Fibroblast of skin of left quadriceps (primary cell): ENCODE measurements around the gene SUOX.
"Not testable (repeated sequence)": the region's sequence is repeated elsewhere in the genome, so short reads cannot be mapped to it uniquely, and the experiment has no call there.

Experiments used
- DNase-seq, 2 experiments: peaks; one replicate each; pipeline ENCODE4 v3.0.0-alpha.2; 2013; ENCODE audit warnings: low read depth in 2 of 2

SUOX gene

GRCh38 chr12:56020423-56021184 is 23.5 kb downstream of the SUOX start, which contains the start of gene IKZF4:
Gene IKZF4, plus strand, starts transcription at chr12:56021043. Its CDS starts 451 bp downstream, at chr12:56021494.
- no peak for DNase-seq

- no peak for DNase-seq
Observed at GRCh38 chr12:56021889-56022497, 24.9 kb downstream of the SUOX start.

GRCh38 chr12:56028511-56029165 is 31.6 kb downstream of the SUOX start:
- no peak for DNase-seq

GRCh38 chr12:56029166-56029519 is 32.1 kb downstream of the SUOX start:
- no peak for DNase-seq

GRCh38 chr12:56029666-56030293 is 32.7 kb downstream of the SUOX start:
- peak in 1 of 2 experiments; percentile 32 for DNase-seq

- DNase-seq, result no peak
Observed at GRCh38 chr12:56031987-56032386, 34.9 kb downstream of the SUOX start.

- DNase-seq, result no peak
Observed at GRCh38 chr12:56034586-56035332, 37.7 kb downstream of the SUOX start.

- no peak for DNase-seq
Observed at GRCh38 chr12:56037161-56037560, 40.1 kb downstream of the SUOX start.

GRCh38 chr12:56038022-56038655 is 41.1 kb downstream of the SUOX start:
- DNase-seq, result no peak

- no peak for DNase-seq
Observed at GRCh38 chr12:56040151-56040550, 43.1 kb downstream of the SUOX start.

- DNase-seq, result no peak
Observed at GRCh38 chr12:56040963-56041551, 44.0 kb downstream of the SUOX start.

- DNase-seq, result peak; percentile 99 to 100
Observed at GRCh38 chr12:56041552-56042429, 44.7 kb downstream of the SUOX start, which contains the start of gene RPS26. Gene RPS26, plus strand, starts transcription at chr12:56041918. Its CDS starts 249 bp downstream, at chr12:56042167.

GRCh38 chr12:56042430-56042813 is 45.3 kb downstream of the SUOX start:
- not testable (repeated sequence) for DNase-seq

GRCh38 chr12:56042843-56043242 is 45.8 kb downstream of the SUOX start:
- no peak for DNase-seq

- DNase-seq, result no peak
Observed at GRCh38 chr12:56046027-56046780, 49.1 kb downstream of the SUOX start.

- no peak for DNase-seq
Observed at GRCh38 chr12:56053407-56053893, 56.4 kb downstream of the SUOX start.
